IPS-15b (cell line): ENCODE measurements around the gene APMAP.
"Not testable (repeated sequence)": the region's sequence is repeated elsewhere in the genome, so short reads cannot be mapped to it uniquely, and the experiment has no call there.

Source experiments
- H3K27me3 ChIP-seq: one replicate; pipeline ENCODE4 v1.6.1; 2013; ENCODE audit warnings: low read length; ENCODE audit not compliant: control insufficient read depth, insufficient read depth
- H3K36me3 ChIP-seq: one replicate; pipeline ENCODE4 v1.6.1; 2013; ENCODE audit warnings: low read length; ENCODE audit not compliant: control insufficient read depth, insufficient read depth
- H3K4me1 ChIP-seq: one replicate; pipeline ENCODE4 v1.6.1; 2013; ENCODE audit warnings: mild to moderate bottlenecking, low read length; ENCODE audit not compliant: control insufficient read depth, insufficient read depth
- H3K4me3 ChIP-seq: one replicate; pipeline ENCODE4 v1.5.1; 2013; ENCODE audit warnings: low read depth, low read length
- H3K9ac ChIP-seq: one replicate; pipeline ENCODE4 v1.6.1; 2013; ENCODE audit warnings: low read depth, mild to moderate bottlenecking, low read length
- H3K9me3 ChIP-seq: one replicate; pipeline ENCODE4 v1.6.1; 2013; ENCODE audit warnings: mild to moderate bottlenecking, low read length; ENCODE audit not compliant: control insufficient read depth, insufficient read depth

The APMAP gene

GRCh38 chr20:24937579-24937978, 55.0 kb downstream of the APMAP start:
- Histone ChIP-seq H3K9ac (no peak overlapping the region), H3K36me3 (no peaks in the 10 kb centered on the region), H3K9me3 (no peaks in the 10 kb centered on the region), H3K27me3 (no peaks in the 10 kb centered on the region), H3K4me1 (no peaks in the 10 kb centered on the region), H3K4me3 (no peak overlapping the region)

GRCh38 chr20:24936526-24937407, 55.8 kb downstream of the APMAP start:
- Histone ChIP-seq H3K9ac (no peak overlapping the region), H3K27me3 (no peaks in the 10 kb centered on the region), H3K4me1 (no peaks in the 10 kb centered on the region), H3K36me3 (no peaks in the 10 kb centered on the region), H3K9me3 (no peaks in the 10 kb centered on the region), H3K4me3 (no peak overlapping the region)

DNA sequence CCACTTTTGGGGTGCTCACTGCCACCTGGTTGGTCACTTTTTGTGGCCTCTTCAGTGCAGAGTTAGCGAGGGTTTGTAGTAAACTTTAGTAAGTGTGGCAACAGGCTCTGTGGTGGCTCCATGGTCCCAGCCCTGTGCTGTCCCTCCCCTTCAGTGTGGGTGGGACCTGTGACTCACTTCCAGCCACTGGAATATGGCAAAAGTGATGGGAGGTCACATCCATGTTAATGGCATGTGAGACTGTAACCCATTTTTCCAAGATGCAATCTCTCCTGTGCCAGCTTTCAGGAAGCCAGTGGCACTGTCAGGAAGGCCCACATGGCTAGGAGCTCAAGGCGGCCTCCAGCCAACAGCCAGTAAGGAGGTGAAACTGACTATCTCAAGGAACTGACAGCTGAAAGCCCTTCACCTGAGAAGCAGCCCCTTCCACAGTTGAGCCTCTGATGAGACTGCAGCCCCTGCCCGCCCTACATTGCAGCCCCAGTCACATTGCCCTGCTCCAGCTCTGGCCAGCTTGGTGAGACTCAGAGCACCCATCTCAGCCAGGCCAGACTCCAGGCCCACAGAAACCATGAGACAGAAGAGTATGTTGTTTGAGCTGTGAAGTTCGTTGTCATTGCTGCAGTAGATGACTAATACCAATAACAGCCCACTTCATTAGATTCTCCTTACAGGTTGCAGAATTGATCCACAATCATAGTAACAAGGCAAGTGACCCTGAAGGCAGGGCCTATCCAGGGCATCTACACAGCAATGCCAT, 56.6 kb downstream of the APMAP start:
- no peak overlapping the region for H3K9ac ChIP-seq
- no peaks in the 10 kb centered on the region for H3K36me3 ChIP-seq
- no peaks in the 10 kb centered on the region for H3K27me3 ChIP-seq
- no peaks in the 10 kb centered on the region for H3K9me3 ChIP-seq
- no peak overlapping the region for H3K4me3 ChIP-seq
- no peaks in the 10 kb centered on the region for H3K4me1 ChIP-seq

GRCh38 chr20:24935140-24935539, 57.4 kb downstream of the APMAP start:
- H3K4me1 ChIP-seq: no peaks in the 10 kb centered on the region
- H3K36me3 ChIP-seq: no peaks in the 10 kb centered on the region
- H3K9me3 ChIP-seq: no peaks in the 10 kb centered on the region
- no peaks in the 10 kb centered on the region for H3K27me3 ChIP-seq
- H3K4me3 ChIP-seq: no peak overlapping the region
- H3K9ac ChIP-seq: no peak overlapping the region

DNA sequence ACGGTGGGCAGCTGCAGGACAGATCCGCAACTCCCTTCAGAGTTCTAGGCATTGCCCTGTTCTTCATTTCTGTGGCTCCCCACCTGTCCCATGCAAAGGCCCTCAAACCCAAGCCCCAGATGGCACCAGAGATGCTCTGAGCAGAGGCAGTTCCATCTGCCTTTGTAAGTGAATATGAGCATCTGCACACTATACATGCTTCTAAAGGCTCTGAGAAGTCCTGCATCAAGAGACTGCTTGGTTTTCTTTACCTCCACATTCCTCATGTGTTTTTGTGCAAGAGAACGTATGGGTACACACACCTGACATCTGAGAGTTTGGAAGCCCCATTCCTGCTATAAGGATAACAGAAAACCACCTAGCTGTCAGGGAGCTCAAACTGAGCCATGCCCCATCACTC, 57.8 kb downstream of the APMAP start:
- no peaks in the 10 kb centered on the region for H3K9me3 ChIP-seq
- no peaks in the 10 kb centered on the region for H3K36me3 ChIP-seq
- no peaks in the 10 kb centered on the region for H3K4me1 ChIP-seq
- no peaks in the 10 kb centered on the region for H3K27me3 ChIP-seq
- H3K9ac ChIP-seq: no peak overlapping the region
- no peak overlapping the region for H3K4me3 ChIP-seq

DNA sequence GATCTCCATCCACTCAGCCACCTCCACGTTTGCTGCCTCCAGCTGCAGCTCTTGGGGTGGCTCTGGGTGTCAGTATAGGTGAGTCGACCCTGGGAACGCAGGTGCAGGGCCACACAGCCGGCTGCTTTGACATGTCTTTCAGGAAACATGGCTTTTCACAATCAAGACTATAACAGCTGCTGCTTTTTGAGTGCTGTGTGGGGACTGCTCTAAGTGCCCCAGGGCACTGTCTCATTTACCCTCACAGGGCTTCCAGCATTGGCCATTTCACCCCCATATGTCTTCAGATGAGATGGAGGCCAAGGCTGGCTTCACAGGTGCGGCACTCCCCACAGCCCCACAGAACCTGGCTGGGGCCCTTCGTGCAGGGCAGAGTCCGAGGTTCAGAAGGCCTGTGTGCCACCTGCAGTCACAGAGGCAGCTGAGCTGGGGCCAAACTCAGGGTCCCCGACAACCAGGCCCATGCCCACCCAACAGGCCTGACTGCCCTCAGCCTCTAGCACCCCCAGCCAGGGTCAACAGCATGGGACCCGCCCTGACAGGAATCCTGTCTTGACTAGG, 58.4 kb downstream of the APMAP start:
- Histone ChIP-seq H3K36me3 (no peaks in the 10 kb centered on the region), H3K4me1 (no peaks in the 10 kb centered on the region), H3K4me3 (no peak overlapping the region), H3K9ac (no peak overlapping the region), H3K27me3 (no peaks in the 10 kb centered on the region), H3K9me3 (no peaks in the 10 kb centered on the region)

- no peak overlapping the region for H3K9ac ChIP-seq
- no peaks in the 10 kb centered on the region for H3K36me3 ChIP-seq
- H3K4me3 ChIP-seq: no peak overlapping the region
- H3K4me1 ChIP-seq: no peaks in the 10 kb centered on the region
- no peaks in the 10 kb centered on the region for H3K27me3 ChIP-seq
- H3K9me3 ChIP-seq: no peaks in the 10 kb centered on the region
Measured at GRCh38 chr20:24933266-24933908, 59.2 kb downstream of the APMAP start.

- not testable (repeated sequence) for H3K27me3 ChIP-seq, H3K9ac ChIP-seq, H3K4me3 ChIP-seq, H3K36me3 ChIP-seq, H3K4me1 ChIP-seq, H3K9me3 ChIP-seq
Measured at GRCh38 chr20:24931893-24932292, 60.7 kb downstream of the APMAP start.

GRCh38 chr20:24930724-24931688, 61.5 kb downstream of the APMAP start:
- not testable (repeated sequence) for H3K4me1 ChIP-seq, H3K4me3 ChIP-seq, H3K9me3 ChIP-seq, H3K27me3 ChIP-seq, H3K9ac ChIP-seq, H3K36me3 ChIP-seq

- H3K27me3 ChIP-seq, H3K36me3 ChIP-seq, H3K9me3 ChIP-seq, H3K4me3 ChIP-seq, H3K4me1 ChIP-seq, H3K9ac ChIP-seq: not testable (repeated sequence)
Measured at GRCh38 chr20:24929867-24930723, 62.5 kb downstream of the APMAP start.
